Caco-2 (cell line): ENCODE measurements around the gene AMZ2. TPM values are rescaled to one million over a fixed set of nuclear protein-coding genes. Genes with fewer than 3 reads are reported as not detected.
"Not testable (repeated sequence)": the region's sequence is repeated elsewhere in the genome, so short reads cannot be mapped to it uniquely, and the experiment has no call there.

Experiments used
- BruUV-seq: library from RNA; stranded (reverse); fragments of 400-500 nt; replicated peaks from 2 replicates; lab custom pipeline; 2021; lab: Mats Ljungman, UMichigan
- CTCF ChIA-PET: fragments of 300-600 bp; sonication (Branson Sonifier 250); formaldehyde crosslinking; loops from one replicate; lab custom pipeline; 2022; ENCODE audit warnings: antibody characterized with exemption; lab: Charles Lee
- POLR2A ChIA-PET: fragments of 300-600 bp; sonication (Branson Sonifier 250); formaldehyde crosslinking; loops from one replicate; lab custom pipeline; 2022; ENCODE audit warnings: antibody characterized with exemption; lab: Charles Lee
- DNase-seq, 2 experiments: peaks; one replicate each; pipeline versions ENCODE4 v3.0.0 to v3.0.0-alpha.2; 2020 to 2022
- H3K27me3 ChIP-seq: replicated peaks from 2 replicates; pipeline ENCODE4 v1.6.0; 2011; ENCODE audit warnings: low read length; ENCODE audit not compliant: control insufficient read depth, insufficient read depth
- H3K36me3 ChIP-seq: 2 replicates; pipeline ENCODE4 v1.5.1; 2011; ENCODE audit warnings: low read length; ENCODE audit not compliant: control insufficient read depth, insufficient read depth
- H3K4me1 ChIP-seq: fragments of 250-450 bp; sonication (Bioruptor Pico); 2 replicates; pipeline ENCODE4 v1.5.1; 2020; ENCODE audit warnings: mild to moderate bottlenecking
- H3K4me3 ChIP-seq: 2 replicates; pipeline ENCODE4 v1.5.1; 2011; ENCODE audit warnings: low read depth, mild to moderate bottlenecking, control low read depth, low read length
- H3K9me3 ChIP-seq: fragments of 250-450 bp; sonication (Bioruptor Pico); 2 replicates; pipeline ENCODE4 v1.5.1; 2020; ENCODE audit warnings: mild to moderate bottlenecking, moderate library complexity
- H3K27ac Mint-ChIP-seq: one replicate; pipeline ENCODE4 v1.8.0; 2022; ENCODE audit warnings: mixed read lengths; ENCODE audit not compliant: unreplicated experiment
- H3K27me3 Mint-ChIP-seq: one replicate; pipeline ENCODE4 v1.8.0; 2022; ENCODE audit warnings: mixed read lengths; ENCODE audit not compliant: insufficient read depth, unreplicated experiment
- H3K36me3 Mint-ChIP-seq: one replicate; pipeline ENCODE4 v1.8.0; 2022; ENCODE audit warnings: mild to moderate bottlenecking, mixed read lengths; ENCODE audit not compliant: insufficient read depth, unreplicated experiment
- H3K4me1 Mint-ChIP-seq: one replicate; pipeline ENCODE4 v1.8.0; 2022; ENCODE audit warnings: low read depth, mixed read lengths; ENCODE audit not compliant: unreplicated experiment
- H3K4me3 Mint-ChIP-seq: one replicate; pipeline ENCODE4 v1.8.0; 2022; ENCODE audit warnings: mild to moderate bottlenecking, moderate library complexity, mixed read lengths; ENCODE audit not compliant: unreplicated experiment
- H3K9me3 Mint-ChIP-seq: one replicate; pipeline ENCODE4 v1.8.0; 2022; ENCODE audit warnings: mixed read lengths; ENCODE audit not compliant: unreplicated experiment
- intact Hi-C: fragments of 100-400 bp; cut with micrococcal nuclease; formaldehyde crosslinking; loops from one replicate; pipeline ENCODE4 v1.10.0; 2022; ENCODE audit not compliant: unreplicated experiment
- total RNA-seq: library from RNA; stranded (reverse); gene quantifications from 2 replicates; pipeline ENCODE4 v1.2.3, GENCODE V29; 2022
- TF ChIP-seq, protein P1 (sequence below), 2 experiments: fragments of 200-600 bp in 1 of 2; IDR thresholded peaks; 1 replicate in 1 of 2; 2 replicates in 1 of 2; pipeline versions ENCODE4 v1.5.1 to v1.8.0; 2011 to 2022; ENCODE audit warnings: antibody characterized with exemption in 1 of 2, control low read depth in 1 of 2, inconsistent platforms in 1 of 2, low read depth in 1 of 2, low read length in 1 of 2, mild to moderate bottlenecking in 1 of 2, moderate library complexity in 1 of 2; ENCODE audit not compliant: insufficient read depth in 1 of 2, severe bottlenecking in 1 of 2, unreplicated experiment in 1 of 2

AMZ2 gene
- total RNA-seq, 1 experiment from 2014 or later: 60.2 TPM

DNA sequence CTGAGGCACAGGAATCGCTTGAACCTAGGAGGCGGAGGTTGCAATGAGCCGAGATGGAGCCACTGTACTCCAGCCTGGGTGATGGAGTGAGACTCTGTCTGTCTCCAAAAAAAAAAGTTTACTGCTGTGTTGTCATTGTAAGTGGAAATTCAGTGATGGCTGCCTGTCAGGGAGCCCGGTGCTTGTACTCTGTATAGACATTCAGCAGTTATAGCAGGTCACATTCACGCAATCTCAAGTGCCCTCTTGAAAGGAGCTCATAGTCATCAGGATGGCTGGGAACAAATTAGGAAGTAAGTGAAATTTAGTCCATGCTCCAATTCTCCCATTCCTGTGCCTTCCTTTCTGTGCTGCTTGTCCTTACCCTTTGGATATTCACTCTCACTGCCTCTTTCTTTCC is 32.4 kb upstream of the AMZ2 start:
- H3K4me1 Mint-ChIP-seq, H3K4me3 Mint-ChIP-seq, POLR2A ChIA-PET, H3K4me1 ChIP-seq, DNase-seq, BruUV-seq, intact Hi-C loops, H3K27me3 Mint-ChIP-seq, H3K36me3 ChIP-seq, H3K9me3 ChIP-seq, H3K27me3 ChIP-seq, H3K36me3 Mint-ChIP-seq, CTCF ChIA-PET, H3K27ac Mint-ChIP-seq, H3K9me3 Mint-ChIP-seq, H3K4me3 ChIP-seq: not testable (repeated sequence)

DNA sequence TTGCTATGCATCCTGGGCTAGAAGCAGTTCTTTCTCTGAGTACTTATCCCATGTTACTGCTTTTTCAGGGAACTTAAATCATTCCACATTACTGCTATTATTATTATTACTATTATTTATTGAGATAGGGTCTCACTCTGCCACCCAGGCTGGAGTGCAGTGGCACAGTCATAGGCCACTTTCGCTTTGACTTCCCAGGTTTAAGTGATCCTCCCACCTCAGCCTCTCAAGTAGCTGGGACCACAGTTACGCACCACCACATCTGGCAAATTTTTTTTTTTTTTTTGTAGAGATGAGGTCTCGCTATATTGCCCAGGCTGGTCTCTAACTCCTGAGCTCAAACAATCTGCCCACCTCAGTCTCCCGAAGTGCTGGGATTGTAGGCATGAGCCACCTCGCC is 28.4 kb upstream of the AMZ2 start:
- H3K4me3 Mint-ChIP-seq, H3K4me1 Mint-ChIP-seq: not testable (repeated sequence)

DNA sequence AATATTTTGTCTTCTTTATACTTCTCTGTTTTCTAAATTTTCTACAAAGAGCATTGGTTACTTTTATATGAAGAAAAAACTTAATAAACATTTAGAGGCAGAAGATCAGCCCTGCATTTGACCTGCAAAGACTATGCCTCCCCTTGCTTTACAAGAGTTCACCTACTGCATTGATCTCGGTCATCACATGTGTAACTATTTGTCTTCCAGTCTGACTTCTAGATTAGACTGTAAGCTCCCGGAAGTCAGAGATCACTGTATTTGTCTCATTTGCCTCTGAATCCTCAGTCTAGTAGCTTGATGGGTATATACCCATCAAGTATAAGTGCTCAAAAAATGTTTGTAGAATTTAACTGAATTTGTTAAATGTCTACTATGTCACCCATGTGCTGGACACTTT is 27.7 kb upstream of the AMZ2 start:
- POLR2A ChIA-PET: interaction anchor here (0.7 kb wide), 1 partner anchor 56 kb away, joined by 3 read pairs; no protein-coding TSS in a partner anchor
- H3K9me3 Mint-ChIP-seq, H3K27me3 ChIP-seq, H3K4me1 ChIP-seq, CTCF ChIA-PET, H3K9me3 ChIP-seq, DNase-seq, H3K36me3 ChIP-seq, intact Hi-C loops, H3K27ac Mint-ChIP-seq, H3K36me3 Mint-ChIP-seq, BruUV-seq, H3K4me1 Mint-ChIP-seq, H3K4me3 ChIP-seq, H3K4me3 Mint-ChIP-seq: not testable (repeated sequence)
- peaks cover 11% of the 10 kb centered on the region for H3K27me3 Mint-ChIP-seq

More for the DNA sequence above, 28.4 kb upstream of the AMZ2 start:
- POLR2A ChIA-PET, H3K27me3 Mint-ChIP-seq, CTCF ChIA-PET, intact Hi-C loops, BruUV-seq, H3K4me1 ChIP-seq, H3K36me3 ChIP-seq, H3K9me3 Mint-ChIP-seq, H3K36me3 Mint-ChIP-seq, H3K27me3 ChIP-seq, H3K9me3 ChIP-seq, H3K27ac Mint-ChIP-seq, DNase-seq, H3K4me3 ChIP-seq: not testable (repeated sequence)

DNA sequence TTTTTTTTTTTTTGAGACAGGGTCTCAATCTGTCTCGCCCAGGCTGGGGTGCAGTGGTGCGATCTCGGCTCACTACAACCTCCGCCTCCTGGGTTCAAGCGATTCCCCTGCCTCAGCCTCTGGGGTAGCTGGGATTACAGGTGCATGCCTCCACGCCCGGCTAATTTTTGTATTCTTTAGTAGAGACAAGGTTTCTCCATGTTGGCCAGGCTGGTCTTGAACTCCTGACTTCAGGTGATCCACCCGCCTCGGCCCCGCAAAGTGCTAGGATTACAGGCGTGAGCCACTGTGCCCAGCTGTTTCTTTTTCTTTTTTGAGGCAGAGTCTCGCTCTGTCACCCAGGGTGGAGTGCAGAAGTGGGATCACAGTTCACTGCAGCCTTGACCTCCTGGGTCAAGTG is 27.1 kb upstream of the AMZ2 start:
- CTCF ChIA-PET, BruUV-seq, H3K9me3 Mint-ChIP-seq, H3K4me3 ChIP-seq, H3K27me3 ChIP-seq, H3K27ac Mint-ChIP-seq, H3K9me3 ChIP-seq, H3K4me3 Mint-ChIP-seq, H3K36me3 Mint-ChIP-seq, H3K4me1 ChIP-seq, intact Hi-C loops, H3K36me3 ChIP-seq, H3K4me1 Mint-ChIP-seq, DNase-seq: not testable (repeated sequence)
- POLR2A ChIA-PET: interaction anchor here (0.6 to 0.7 kb wide), 2 partner anchors 21 to 57 kb away, joined by 3 to 5 read pairs; no protein-coding TSS in a partner anchor
- H3K27me3 Mint-ChIP-seq: peaks cover 11% of the 10 kb centered on the region

DNA sequence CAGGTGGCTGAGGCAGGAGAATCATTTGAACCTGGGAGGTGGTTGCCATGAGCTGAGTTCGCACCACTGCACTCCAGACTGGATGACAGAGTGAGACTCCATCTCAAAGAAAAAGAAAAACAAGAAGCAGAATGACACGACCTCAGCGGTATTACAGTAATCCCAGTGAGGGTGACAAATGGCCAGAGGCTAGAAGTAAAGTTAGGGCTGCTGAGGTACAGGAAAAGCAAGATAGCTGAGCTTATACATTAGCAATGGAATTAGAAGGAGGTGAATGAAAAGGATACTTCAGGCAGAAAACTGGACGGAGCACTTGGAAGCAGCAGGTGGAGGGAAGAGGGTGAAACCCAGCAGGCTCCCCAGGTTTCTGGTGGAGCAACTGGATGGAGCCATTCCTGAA is 26.1 kb upstream of the AMZ2 start:
- H3K4me1 Mint-ChIP-seq: peaks cover 8% of the 10 kb centered on the region
- CTCF ChIA-PET: interaction anchor here (0.6 kb wide), 1 partner anchor 59 kb away, joined by 3 read pairs; no protein-coding TSS in a partner anchor

More for the DNA sequence above, 26.1 kb upstream of the AMZ2 start:
- no peak for DNase-seq
- Mint-ChIP-seq H3K4me3 (no peak overlapping the region), H3K36me3 (no peaks in the 10 kb centered on the region), H3K27me3 (peaks cover 11% of the 10 kb centered on the region), H3K27ac (no peak overlapping the region), H3K9me3 (no peaks in the 10 kb centered on the region)
- H3K4me3 ChIP-seq: no peak overlapping the region
- POLR2A ChIA-PET: no interaction called here
- H3K9me3 ChIP-seq: no peaks in the 10 kb centered on the region
- no peaks in the 10 kb centered on the region for H3K36me3 ChIP-seq
- BruUV-seq: no TSS peak
- H3K27me3 ChIP-seq: no peaks in the 10 kb centered on the region
- intact Hi-C loops: no loop called here
- TF ChIP-seq, protein P1, sequence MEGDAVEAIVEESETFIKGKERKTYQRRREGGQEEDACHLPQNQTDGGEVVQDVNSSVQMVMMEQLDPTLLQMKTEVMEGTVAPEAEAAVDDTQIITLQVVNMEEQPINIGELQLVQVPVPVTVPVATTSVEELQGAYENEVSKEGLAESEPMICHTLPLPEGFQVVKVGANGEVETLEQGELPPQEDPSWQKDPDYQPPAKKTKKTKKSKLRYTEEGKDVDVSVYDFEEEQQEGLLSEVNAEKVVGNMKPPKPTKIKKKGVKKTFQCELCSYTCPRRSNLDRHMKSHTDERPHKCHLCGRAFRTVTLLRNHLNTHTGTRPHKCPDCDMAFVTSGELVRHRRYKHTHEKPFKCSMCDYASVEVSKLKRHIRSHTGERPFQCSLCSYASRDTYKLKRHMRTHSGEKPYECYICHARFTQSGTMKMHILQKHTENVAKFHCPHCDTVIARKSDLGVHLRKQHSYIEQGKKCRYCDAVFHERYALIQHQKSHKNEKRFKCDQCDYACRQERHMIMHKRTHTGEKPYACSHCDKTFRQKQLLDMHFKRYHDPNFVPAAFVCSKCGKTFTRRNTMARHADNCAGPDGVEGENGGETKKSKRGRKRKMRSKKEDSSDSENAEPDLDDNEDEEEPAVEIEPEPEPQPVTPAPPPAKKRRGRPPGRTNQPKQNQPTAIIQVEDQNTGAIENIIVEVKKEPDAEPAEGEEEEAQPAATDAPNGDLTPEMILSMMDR (IDR thresholded peaks at IDR 0.05; ENCODE audit: insufficient read depth in 1 of 2, low read depth in 1 of 2, low read length in 1 of 2, severe bottlenecking in 1 of 2, unreplicated experiment in 1 of 2): no peak
- no peaks in the 10 kb centered on the region for H3K4me1 ChIP-seq
